Measurements from ENCODE around the gene SSH2.

Gene SSH2

DNA sequence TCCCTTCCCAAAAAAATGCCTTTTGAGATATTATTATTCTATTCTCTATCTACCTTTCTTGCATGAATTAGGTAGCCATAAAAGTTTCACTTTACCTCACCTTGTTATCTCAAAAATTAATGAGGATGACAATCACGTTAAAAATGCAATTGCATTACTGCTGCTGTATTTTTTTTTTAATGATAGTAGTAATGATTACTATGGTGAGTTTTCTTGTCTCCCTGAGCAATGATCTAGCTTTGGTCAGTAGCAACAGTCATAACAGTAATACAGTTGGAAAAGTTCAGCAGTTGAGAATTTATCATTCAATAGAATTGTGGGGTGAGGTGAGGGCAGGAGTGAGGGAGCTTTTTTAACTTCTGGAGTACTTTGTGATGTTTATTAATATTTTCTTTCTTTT, 11.3 kb upstream of the SSH2 start, which contains the start of gene EFCAB5:
Gene EFCAB5 (plus strand): TSS at position 301 of the 400 bp plus-strand sequence. CDS start 163 bp downstream, outside the sequence.
- POLR2A ChIA-PET: interaction anchor here (1.2 kb wide), 1 partner anchor 11 kb away, joined by 4 read pairs; the partner anchor contains the start of gene SSH2
- CTCF ChIA-PET: interaction anchor here (0.5 to 4.3 kb wide), 4 partner anchors 10 to 796 kb away, joined by 3 to 52 read pairs (median 6); partner anchors contain the start of gene SSH2
- no peaks in the 10 kb centered on the region for H3K36me3 ChIP-seq (ENCODE audit: control insufficient read depth in 2 of 2, insufficient read depth in 1 of 2, low read length in 2 of 2)

More for the DNA sequence above, 11.3 kb upstream of the SSH2 start, which contains the start of gene EFCAB5:
- TF ChIP-seq ZNF423 (tag by site-specific recombination; IDR thresholded peaks at IDR 0.05): no peak
- TF ChIP-seq ZNF24 (tag by site-specific recombination; IDR thresholded peaks at IDR 0.05): no peak
- TF ChIP-seq, protein P1, sequence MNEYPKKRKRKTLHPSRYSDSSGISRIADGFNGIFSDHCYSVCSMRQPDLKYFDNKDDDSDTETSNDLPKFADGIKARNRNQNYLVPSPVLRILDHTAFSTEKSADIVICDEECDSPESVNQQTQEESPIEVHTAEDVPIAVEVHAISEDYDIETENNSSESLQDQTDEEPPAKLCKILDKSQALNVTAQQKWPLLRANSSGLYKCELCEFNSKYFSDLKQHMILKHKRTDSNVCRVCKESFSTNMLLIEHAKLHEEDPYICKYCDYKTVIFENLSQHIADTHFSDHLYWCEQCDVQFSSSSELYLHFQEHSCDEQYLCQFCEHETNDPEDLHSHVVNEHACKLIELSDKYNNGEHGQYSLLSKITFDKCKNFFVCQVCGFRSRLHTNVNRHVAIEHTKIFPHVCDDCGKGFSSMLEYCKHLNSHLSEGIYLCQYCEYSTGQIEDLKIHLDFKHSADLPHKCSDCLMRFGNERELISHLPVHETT (tag by site-specific recombination; IDR thresholded peaks at IDR 0.05): no peak
- TF ChIP-seq, protein P2, sequence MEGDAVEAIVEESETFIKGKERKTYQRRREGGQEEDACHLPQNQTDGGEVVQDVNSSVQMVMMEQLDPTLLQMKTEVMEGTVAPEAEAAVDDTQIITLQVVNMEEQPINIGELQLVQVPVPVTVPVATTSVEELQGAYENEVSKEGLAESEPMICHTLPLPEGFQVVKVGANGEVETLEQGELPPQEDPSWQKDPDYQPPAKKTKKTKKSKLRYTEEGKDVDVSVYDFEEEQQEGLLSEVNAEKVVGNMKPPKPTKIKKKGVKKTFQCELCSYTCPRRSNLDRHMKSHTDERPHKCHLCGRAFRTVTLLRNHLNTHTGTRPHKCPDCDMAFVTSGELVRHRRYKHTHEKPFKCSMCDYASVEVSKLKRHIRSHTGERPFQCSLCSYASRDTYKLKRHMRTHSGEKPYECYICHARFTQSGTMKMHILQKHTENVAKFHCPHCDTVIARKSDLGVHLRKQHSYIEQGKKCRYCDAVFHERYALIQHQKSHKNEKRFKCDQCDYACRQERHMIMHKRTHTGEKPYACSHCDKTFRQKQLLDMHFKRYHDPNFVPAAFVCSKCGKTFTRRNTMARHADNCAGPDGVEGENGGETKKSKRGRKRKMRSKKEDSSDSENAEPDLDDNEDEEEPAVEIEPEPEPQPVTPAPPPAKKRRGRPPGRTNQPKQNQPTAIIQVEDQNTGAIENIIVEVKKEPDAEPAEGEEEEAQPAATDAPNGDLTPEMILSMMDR (tag by site-specific recombination; IDR thresholded peaks at IDR 0.05): no peak
- TF ChIP-seq ZNF324 (tag by site-specific recombination; IDR thresholded peaks at IDR 0.05): no peak
- TF ChIP-seq, protein P3, sequence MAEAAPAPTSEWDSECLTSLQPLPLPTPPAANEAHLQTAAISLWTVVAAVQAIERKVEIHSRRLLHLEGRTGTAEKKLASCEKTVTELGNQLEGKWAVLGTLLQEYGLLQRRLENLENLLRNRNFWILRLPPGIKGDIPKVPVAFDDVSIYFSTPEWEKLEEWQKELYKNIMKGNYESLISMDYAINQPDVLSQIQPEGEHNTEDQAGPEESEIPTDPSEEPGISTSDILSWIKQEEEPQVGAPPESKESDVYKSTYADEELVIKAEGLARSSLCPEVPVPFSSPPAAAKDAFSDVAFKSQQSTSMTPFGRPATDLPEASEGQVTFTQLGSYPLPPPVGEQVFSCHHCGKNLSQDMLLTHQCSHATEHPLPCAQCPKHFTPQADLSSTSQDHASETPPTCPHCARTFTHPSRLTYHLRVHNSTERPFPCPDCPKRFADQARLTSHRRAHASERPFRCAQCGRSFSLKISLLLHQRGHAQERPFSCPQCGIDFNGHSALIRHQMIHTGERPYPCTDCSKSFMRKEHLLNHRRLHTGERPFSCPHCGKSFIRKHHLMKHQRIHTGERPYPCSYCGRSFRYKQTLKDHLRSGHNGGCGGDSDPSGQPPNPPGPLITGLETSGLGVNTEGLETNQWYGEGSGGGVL (tag by site-specific recombination; IDR thresholded peaks at IDR 0.05): no peak
- TF ChIP-seq, protein P4, sequence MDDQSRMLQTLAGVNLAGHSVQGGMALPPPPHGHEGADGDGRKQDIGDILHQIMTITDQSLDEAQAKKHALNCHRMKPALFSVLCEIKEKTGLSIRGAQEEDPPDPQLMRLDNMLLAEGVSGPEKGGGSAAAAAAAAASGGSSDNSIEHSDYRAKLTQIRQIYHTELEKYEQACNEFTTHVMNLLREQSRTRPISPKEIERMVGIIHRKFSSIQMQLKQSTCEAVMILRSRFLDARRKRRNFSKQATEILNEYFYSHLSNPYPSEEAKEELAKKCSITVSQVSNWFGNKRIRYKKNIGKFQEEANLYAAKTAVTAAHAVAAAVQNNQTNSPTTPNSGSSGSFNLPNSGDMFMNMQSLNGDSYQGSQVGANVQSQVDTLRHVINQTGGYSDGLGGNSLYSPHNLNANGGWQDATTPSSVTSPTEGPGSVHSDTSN (CRISPR knock-in tag; IDR thresholded peaks at IDR 0.05): no peak
- TF ChIP-seq, protein P5, sequence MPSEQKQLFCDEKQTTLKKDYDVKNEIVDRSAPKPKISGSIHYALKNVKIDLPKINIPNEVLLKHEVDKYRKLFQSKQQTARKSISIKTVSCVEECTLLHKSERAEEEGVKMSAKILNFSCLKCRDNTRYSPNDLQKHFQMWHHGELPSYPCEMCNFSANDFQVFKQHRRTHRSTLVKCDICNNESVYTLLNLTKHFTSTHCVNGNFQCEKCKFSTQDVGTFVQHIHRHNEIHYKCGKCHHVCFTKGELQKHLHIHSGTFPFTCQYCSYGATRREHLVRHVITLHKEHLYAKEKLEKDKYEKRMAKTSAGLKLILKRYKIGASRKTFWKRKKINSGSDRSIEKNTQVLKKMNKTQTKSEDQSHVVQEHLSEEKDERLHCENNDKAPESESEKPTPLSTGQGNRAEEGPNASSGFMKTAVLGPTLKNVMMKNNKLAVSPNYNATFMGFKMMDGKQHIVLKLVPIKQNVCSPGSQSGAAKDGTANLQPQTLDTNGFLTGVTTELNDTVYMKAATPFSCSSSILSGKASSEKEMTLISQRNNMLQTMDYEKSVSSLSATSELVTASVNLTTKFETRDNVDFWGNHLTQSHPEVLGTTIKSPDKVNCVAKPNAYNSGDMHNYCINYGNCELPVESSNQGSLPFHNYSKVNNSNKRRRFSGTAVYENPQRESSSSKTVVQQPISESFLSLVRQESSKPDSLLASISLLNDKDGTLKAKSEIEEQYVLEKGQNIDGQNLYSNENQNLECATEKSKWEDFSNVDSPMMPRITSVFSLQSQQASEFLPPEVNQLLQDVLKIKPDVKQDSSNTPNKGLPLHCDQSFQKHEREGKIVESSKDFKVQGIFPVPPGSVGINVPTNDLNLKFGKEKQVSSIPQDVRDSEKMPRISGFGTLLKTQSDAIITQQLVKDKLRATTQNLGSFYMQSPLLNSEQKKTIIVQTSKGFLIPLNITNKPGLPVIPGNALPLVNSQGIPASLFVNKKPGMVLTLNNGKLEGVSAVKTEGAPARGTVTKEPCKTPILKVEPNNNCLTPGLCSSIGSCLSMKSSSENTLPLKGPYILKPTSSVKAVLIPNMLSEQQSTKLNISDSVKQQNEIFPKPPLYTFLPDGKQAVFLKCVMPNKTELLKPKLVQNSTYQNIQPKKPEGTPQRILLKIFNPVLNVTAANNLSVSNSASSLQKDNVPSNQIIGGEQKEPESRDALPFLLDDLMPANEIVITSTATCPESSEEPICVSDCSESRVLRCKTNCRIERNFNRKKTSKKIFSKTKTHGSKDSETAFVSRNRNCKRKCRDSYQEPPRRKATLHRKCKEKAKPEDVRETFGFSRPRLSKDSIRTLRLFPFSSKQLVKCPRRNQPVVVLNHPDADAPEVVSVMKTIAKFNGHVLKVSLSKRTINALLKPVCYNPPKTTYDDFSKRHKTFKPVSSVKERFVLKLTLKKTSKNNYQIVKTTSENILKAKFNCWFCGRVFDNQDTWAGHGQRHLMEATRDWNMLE (tag by site-specific recombination; conservative IDR thresholded peaks at IDR 0.05; ENCODE audit: low read depth): no peak
- TF ChIP-seq ZNF202 (tag by site-specific recombination; IDR thresholded peaks at IDR 0.05; ENCODE audit: borderline replicate concordance): no peak
- Histone ChIP-seq H3K4me3 (ENCODE audit: low read depth, low read length) (no peak within 1 kb of the TSS), H3K27ac (ENCODE audit: extremely low read depth, low read depth, low read length) (no peak within 1 kb of the TSS), H3K4me1 (ENCODE audit: control insufficient read depth, insufficient read depth, low read length) (no peaks in the 10 kb centered on the region), H3K9me3 (ENCODE audit: control insufficient read depth, insufficient read depth, low read depth, low read length) (no peaks in the 10 kb centered on the region)

Data from HEK293 (cell line).